NOMO-1 treated with DMSO at 0.1 percent for 48 hours (cell line): ENCODE measurements around the gene PPP1R3F.
"Not testable (repeated sequence)": the region's sequence is repeated elsewhere in the genome, so short reads cannot be mapped to it uniquely, and the experiment has no call there.

Experiments used
- DNase-seq: peaks from one replicate; lab custom pipeline; 2025; ENCODE audit not compliant: unreplicated experiment; lab: John Stamatoyannopoulos, UW

The PPP1R3F gene

DNA sequence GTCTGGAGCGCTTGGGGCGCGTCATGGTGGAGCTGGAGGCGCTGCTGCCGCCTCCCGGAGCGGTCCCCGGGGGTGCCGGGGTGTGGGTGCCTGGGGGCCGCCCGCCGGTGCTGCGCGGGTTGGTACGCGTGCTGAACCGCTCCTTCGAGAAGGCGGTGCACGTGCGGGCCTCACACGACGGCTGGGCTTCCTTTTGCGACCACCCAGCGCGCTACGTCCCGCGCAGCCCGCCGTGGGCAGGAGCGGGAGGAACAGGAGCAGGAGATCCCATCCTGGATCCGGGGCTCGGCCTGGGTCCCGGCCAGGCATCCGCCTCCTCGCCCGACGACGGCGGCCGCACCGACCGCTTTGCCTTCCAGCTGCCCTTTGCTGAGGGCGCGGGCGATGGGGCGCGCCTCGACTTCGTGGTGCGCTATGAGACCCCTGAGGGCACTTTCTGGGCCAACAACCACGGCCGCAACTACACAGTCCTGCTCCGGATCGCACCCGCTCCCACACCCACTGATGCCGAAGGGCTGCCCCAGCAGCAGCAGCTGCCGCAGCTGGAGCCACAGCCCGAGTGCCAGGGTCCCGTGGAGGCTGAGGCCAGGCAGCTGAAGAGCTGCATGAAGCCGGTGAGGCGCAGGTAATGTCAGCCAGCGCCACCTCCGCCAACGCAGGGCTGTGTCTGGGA is 792 bp downstream of the PPP1R3F start:
- DNase-seq, result no peak

DNA sequence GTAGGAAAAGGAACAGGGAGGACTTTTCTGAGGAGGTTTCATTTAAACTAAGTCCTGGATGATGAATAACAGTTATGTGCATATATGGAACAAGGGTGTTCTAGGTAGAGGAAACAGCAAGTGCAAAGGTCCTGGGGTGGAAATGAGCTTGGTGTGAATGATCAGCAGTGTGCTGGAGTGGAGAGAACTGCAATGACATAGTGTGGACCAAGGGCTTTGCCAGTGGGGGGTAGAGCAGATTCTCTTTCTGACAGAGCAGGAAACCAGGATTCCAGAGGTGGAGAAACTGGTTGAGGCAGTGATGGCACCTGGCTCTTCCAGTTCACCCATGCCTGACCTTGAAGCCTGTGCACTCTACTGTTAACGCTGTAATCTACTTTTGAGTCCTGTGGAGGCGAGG is 1.7 kb downstream of the PPP1R3F start:
- no peak for DNase-seq

DNA sequence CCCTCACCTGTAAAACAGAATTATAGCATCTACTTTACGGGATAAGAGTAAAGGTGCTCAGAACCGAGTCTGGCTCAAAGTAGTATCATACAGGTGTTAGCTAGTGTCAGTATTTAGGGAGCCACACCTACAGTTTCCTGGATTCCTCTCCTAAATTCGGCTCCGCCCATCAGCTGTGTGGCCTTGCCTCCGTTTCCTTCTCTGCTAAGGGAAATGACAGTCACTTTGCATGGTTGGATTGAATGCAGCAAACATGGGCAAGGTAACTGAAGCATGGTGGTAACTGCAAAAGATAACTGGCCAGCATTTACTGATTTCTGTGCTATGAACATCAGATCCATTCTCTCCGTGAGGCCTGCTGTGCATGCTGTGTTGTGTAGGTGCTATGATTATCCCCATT is 2.8 kb downstream of the PPP1R3F start:
- DNase-seq, result no peak

DNA sequence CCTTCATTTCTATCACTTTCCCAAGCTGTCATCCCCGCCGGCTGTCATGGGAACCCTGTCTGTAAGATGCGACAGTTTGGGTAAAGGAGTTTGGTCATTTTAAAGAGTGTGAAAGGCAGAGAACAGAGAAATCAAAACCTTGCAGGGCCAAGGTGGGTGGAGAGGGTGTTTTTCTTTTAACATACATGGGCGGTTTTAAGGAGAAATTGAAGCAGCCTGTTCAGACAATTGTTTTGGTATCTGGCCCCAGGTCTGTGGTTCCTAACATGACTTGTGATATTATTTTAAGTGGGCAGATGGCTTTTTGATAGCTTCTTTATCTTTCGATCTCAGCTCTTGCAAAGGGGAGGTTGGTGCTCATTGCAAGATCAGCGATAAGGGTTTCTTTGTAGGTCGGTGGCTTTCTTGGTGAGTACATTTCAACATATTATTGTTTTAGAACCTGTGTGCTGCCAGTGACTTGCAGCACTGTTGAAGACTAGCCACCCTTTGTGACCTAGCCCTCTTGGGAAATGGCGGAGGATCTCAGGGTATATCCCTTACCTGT is 3.7 kb downstream of the PPP1R3F start:
- DNase-seq, result no peak

- DNase-seq, result no peak
Observed at GRCh38 chrX:49276207-49276606, 6.6 kb downstream of the PPP1R3F start.

GRCh38 chrX:49276671-49277534 is 7.3 kb downstream of the PPP1R3F start:
- DNase-seq, result no peak

- DNase-seq, result no peak
Observed at GRCh38 chrX:49277535-49277830, 7.9 kb downstream of the PPP1R3F start.

DNA sequence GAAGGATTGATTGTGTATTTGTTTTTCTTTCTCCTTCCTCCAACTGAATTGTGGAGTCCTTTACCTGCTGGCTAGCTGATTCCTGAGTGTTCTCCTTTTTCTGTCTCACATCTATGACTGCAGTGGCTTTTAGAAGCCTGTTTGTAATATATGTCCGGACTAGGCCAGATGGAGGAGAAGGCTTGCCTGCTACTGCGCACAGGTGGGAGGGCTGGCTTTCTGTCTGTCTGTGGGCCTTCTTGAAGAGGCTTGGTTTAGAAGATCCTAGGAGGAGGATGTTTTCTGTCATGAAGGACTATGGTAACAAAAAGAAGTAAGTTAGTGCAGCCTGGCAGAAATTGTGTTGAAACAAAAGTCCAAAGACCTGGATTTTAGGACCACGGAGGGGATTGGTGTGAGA is 8.5 kb downstream of the PPP1R3F start:
- no peak for DNase-seq

DNA sequence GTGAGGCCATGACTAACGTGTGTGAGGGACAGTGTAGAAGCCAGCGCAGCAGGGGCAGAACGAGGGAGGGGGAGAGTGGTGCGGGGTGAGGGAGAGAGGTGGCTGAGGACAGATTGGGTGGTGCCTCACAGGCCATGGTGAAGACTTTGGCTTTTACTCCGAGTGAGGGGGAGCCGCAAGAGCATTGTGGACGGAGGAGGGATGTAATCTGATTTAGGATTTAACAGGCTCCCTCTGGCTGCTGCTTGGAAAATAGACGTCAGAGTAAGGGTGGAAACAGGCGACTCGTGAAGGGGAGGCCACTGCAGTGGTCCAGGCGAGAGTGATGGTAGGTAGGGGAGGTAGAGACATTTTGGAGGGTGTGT is 13.0 kb downstream of the PPP1R3F start:
- no peak for DNase-seq

GRCh38 chrX:49284212-49284611 is 14.6 kb downstream of the PPP1R3F start:
- DNase-seq, result no peak

DNA sequence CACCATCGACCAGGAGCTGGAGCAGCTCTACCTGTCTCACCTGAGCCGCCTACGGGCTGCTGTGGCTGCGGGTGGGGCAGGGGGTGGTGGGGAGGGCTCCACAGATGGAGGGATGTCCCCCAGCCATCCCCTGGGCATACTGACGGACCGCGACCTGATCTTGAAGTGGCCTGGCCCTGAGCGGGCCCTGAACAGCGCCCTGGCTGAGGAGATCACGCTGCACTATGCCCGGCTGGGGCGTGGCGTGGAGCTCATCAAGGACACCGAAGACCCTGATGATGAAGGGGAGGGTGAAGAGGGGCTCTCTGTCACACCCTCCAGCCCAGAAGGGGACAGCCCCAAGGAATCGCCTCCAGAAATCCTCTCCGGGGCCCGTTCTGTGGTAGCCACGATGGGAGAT is 16.5 kb downstream of the PPP1R3F start:
- DNase-seq, result no peak

GRCh38 chrX:49286581-49286980 is 17.0 kb downstream of the PPP1R3F start:
- DNase-seq, result no peak

GRCh38 chrX:49287665-49288064 is 18.1 kb downstream of the PPP1R3F start:
- no peak for DNase-seq

DNA sequence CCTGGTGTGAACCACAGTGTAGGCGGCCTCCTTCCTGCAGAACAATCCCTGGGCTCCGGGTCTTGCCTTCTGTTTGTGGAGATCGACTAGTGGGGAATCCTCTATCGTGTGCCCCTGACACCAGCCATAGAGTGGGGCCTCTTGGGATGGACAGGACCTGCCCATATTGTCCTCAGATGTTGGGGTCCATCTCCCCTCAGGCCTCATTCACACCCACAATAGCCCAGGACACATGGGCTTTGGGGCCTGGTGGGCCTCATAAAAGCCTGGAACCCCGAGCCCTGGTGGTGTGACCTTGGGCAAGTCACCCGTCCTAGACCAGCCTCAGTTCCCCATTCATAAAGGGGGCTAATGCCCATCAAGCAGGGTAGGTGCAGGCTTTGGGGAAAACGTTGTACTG is 20.6 kb downstream of the PPP1R3F start:
- DNase-seq, result no peak

GRCh38 chrX:49291615-49292337 is 22.2 kb downstream of the PPP1R3F start:
- DNase-seq, result peak; percentile 45

- no peak for DNase-seq
Observed at GRCh38 chrX:49292400-49293362, 23.1 kb downstream of the PPP1R3F start.

GRCh38 chrX:49299293-49299692 is 29.7 kb downstream of the PPP1R3F start:
- not testable (repeated sequence) for DNase-seq

- DNase-seq, result no peak
Observed at GRCh38 chrX:49300703-49301102, 31.1 kb downstream of the PPP1R3F start.

DNA sequence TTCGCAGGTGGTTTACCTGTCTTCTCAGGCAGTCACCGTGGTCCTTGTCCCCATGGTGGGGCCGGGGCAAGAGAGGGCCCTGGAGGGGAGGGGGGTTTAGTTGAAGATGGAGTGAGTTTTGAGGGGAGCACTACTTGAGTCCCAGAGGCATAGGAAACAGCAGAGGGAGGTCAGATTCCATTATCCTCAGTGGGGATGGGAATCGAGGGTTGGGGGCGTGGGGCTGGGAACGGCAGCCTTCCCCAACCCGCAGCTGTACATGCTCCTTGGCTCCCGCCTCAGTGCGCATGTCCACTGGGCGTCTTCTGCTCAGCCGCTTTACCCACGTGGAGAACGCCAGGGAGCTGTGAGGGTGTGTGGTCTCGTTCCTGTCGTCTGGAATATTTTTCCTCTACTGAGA is 33.8 kb downstream of the PPP1R3F start, which contains the start of gene GAGE10:
Gene GAGE10, plus strand, starts transcription at position 301 of the 400 bp plus-strand sequence. CDS start 1,214 bp downstream, outside the sequence.
- no peak for DNase-seq

DNA sequence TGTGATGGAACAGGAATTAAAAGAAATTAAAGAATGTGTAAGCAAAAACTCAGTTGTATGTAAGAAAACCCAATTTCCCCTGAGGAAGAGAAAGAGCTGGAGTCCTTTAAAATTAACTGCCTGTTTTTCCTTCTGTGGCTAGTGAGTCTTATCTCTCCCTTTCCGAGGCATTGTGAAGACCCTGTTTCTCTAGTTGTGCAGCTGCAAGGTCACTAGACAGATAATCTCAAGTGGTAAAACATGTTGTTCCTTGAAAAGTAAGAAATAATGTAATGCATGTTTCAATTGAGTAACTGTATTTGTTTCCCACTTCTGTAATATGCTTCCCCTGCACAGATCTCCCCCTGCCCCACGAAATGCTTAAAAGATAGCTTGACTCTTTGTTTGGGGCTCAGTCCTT is 38.2 kb downstream of the PPP1R3F start:
- not testable (repeated sequence) for DNase-seq
